WTC11 (cell line): ENCODE data around the gene SLIT3. TPM values are rescaled to one million over a fixed set of nuclear protein-coding genes. Genes with fewer than 3 reads are reported as not detected.

ENCODE experiments used
- ATAC-seq: fragments of 200-7000 bp; cut with Tn5 transposase; 2 replicates; pipeline ENCODE4 v1.10.0; 2021; ENCODE audit warnings: mild to moderate bottlenecking, moderate library complexity
- CTCF ChIA-PET: fragments of 300-600 bp; sonication (Branson Sonifier 250); formaldehyde crosslinking; loops from one replicate; lab custom pipeline; 2021; ENCODE audit warnings: antibody characterized with exemption; lab: Charles Lee
- POLR2A ChIA-PET: fragments of 350-600 bp; sonication (Branson Sonifier 250); formaldehyde crosslinking; loops from one replicate; lab custom pipeline; 2021; ENCODE audit warnings: antibody characterized with exemption; lab: Charles Lee
- DNase-seq: peaks from one replicate; pipeline ENCODE4 v3.0.0; 2021; ENCODE audit warnings: low spot score
- H3K27ac Mint-ChIP-seq: 2 replicates; pipeline ENCODE4 v1.8.0; 2021; ENCODE audit warnings: mixed read lengths
- H3K27me3 Mint-ChIP-seq: 2 replicates; pipeline ENCODE4 v1.8.0; 2021; ENCODE audit warnings: low read depth, mild to moderate bottlenecking, moderate library complexity, mixed read lengths
- H3K36me3 Mint-ChIP-seq: 2 replicates; pipeline ENCODE4 v1.8.0; 2021; ENCODE audit warnings: mixed read lengths
- H3K4me1 Mint-ChIP-seq: 2 replicates; pipeline ENCODE4 v1.8.0; 2022; ENCODE audit warnings: mixed read lengths
- H3K4me3 Mint-ChIP-seq: 2 replicates; pipeline ENCODE4 v1.8.0; 2021; ENCODE audit warnings: mild to moderate bottlenecking, moderate library complexity, mixed read lengths
- H3K9me3 Mint-ChIP-seq: 2 replicates; pipeline ENCODE4 v1.8.0; 2021; ENCODE audit warnings: mixed read lengths
- ATF1 ChIP-seq: sonication (generic); formaldehyde crosslinking; IDR thresholded peaks from 2 replicates; pipeline ENCODE4 v1.8.1; 2023; ENCODE audit warnings: mild to moderate bottlenecking, moderate library complexity, missing genetic modification reagents
- CTCF ChIP-seq: fragments of 200-600 bp; IDR thresholded peaks from 2 replicates; pipeline ENCODE4 v1.8.0; 2022; ENCODE audit warnings: antibody characterized with exemption
- MXD4 ChIP-seq: fragments of 250-450 bp; sonication (Bioruptor Pico); IDR thresholded peaks from 2 replicates; pipeline ENCODE4 v1.8.0; 2021; ENCODE audit warnings: mild to moderate bottlenecking, moderate library complexity, borderline replicate concordance
- RELA ChIP-seq: sonication (generic); formaldehyde crosslinking; IDR thresholded peaks from 2 replicates; pipeline ENCODE4 v1.8.1; 2022; ENCODE audit warnings: missing genetic modification reagents, mild to moderate bottlenecking, borderline replicate concordance
- SMAD3 ChIP-seq: sonication (generic); formaldehyde crosslinking; IDR thresholded peaks from 2 replicates; pipeline ENCODE4 v1.8.0; 2022; ENCODE audit warnings: missing genetic modification reagents, mild to moderate bottlenecking, borderline replicate concordance
- ZNF138 ChIP-seq: sonication (generic); formaldehyde crosslinking; conservative IDR thresholded peaks from 2 replicates; pipeline ENCODE4 v1.8.1; 2022; ENCODE audit warnings: mild to moderate bottlenecking, moderate library complexity, missing genetic modification reagents
- ZNF219 ChIP-seq: sonication (generic); formaldehyde crosslinking; IDR thresholded peaks from 2 replicates; pipeline ENCODE4 v1.8.0; 2023; ENCODE audit warnings: missing genetic modification reagents, mild to moderate bottlenecking, borderline replicate concordance
- ZNF232 ChIP-seq: sonication (generic); formaldehyde crosslinking; IDR thresholded peaks from 2 replicates; pipeline ENCODE4 v1.8.0; 2022; ENCODE audit warnings: mild to moderate bottlenecking, missing genetic modification reagents
- ZNF396 ChIP-seq: fragments of 250-450 bp; sonication (Bioruptor Pico); IDR thresholded peaks from 2 replicates; pipeline ENCODE4 v1.8.0; 2021; ENCODE audit warnings: mild to moderate bottlenecking, moderate library complexity, borderline replicate concordance
- ZNF416 ChIP-seq: fragments of 250-450 bp; sonication (Bioruptor Pico); IDR thresholded peaks from 2 replicates; pipeline ENCODE4 v1.9.0; 2021; ENCODE audit warnings: mild to moderate bottlenecking, inconsistent platforms
- ZNF423 ChIP-seq: fragments of 250-450 bp; sonication (Bioruptor Pico); IDR thresholded peaks from 2 replicates; pipeline ENCODE4 v2.1.2; 2022; ENCODE audit warnings: mild to moderate bottlenecking, moderate library complexity
- ZNF532 ChIP-seq: fragments of 250-450 bp; sonication (Bioruptor Pico); IDR thresholded peaks from 2 replicates; pipeline ENCODE4 v1.9.0; 2021; ENCODE audit warnings: mild to moderate bottlenecking, borderline replicate concordance
- total RNA-seq: library from RNA; stranded (reverse); gene quantifications from 3 replicates; pipeline ENCODE4 v1.2.3, GENCODE V29; 2021
- TF ChIP-seq, protein P1 (sequence below): fragments of 250-450 bp; sonication (Bioruptor Pico); IDR thresholded peaks from 2 replicates; pipeline ENCODE4 v1.9.0; 2021; ENCODE audit warnings: mild to moderate bottlenecking
- TF ChIP-seq, protein P2 (sequence below): sonication (generic); formaldehyde crosslinking; IDR thresholded peaks from 2 replicates; pipeline ENCODE4 v1.8.0; 2022; ENCODE audit warnings: missing genetic modification reagents

The SLIT3 gene
- total RNA-seq, 1 experiment from 2014 or later = 1.9 TPM

- Mint-ChIP-seq H3K27me3 (peaks cover 2% of the 10 kb centered on the region; the same call in 1 of the 2 replicates), H3K9me3 (peaks cover 28% of the 10 kb centered on the region), H3K27ac (no peak overlapping the region; the same call in 1 of the 2 replicates), H3K4me3 (no peak overlapping the region), H3K4me1 (peaks cover 16% of the 10 kb centered on the region), H3K36me3 (peaks cover 24% of the 10 kb centered on the region)
- POLR2A ChIA-PET = no interaction called here
- TF ChIP-seq, protein P1, sequence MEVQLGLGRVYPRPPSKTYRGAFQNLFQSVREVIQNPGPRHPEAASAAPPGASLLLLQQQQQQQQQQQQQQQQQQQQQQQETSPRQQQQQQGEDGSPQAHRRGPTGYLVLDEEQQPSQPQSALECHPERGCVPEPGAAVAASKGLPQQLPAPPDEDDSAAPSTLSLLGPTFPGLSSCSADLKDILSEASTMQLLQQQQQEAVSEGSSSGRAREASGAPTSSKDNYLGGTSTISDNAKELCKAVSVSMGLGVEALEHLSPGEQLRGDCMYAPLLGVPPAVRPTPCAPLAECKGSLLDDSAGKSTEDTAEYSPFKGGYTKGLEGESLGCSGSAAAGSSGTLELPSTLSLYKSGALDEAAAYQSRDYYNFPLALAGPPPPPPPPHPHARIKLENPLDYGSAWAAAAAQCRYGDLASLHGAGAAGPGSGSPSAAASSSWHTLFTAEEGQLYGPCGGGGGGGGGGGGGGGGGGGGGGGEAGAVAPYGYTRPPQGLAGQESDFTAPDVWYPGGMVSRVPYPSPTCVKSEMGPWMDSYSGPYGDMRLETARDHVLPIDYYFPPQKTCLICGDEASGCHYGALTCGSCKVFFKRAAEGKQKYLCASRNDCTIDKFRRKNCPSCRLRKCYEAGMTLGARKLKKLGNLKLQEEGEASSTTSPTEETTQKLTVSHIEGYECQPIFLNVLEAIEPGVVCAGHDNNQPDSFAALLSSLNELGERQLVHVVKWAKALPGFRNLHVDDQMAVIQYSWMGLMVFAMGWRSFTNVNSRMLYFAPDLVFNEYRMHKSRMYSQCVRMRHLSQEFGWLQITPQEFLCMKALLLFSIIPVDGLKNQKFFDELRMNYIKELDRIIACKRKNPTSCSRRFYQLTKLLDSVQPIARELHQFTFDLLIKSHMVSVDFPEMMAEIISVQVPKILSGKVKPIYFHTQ = no peak
- TF ChIP-seq ATF1 (CRISPR knock-in tag) (no peak), ZNF232 (CRISPR knock-in tag) (no peak), ZNF423 (CRISPR knock-in tag) (no peak), ZNF138 (CRISPR knock-in tag) (no peak), ZNF532 (CRISPR knock-in tag) (no peak), ZNF219 (CRISPR knock-in tag) (no peak), MXD4 (no peak), RELA (CRISPR knock-in tag) (no peak), ZNF416 (CRISPR knock-in tag) (no peak), CTCF (no peak), SMAD3 (CRISPR knock-in tag) (no peak), ZNF396 (no peak)
- TF ChIP-seq, protein P2, sequence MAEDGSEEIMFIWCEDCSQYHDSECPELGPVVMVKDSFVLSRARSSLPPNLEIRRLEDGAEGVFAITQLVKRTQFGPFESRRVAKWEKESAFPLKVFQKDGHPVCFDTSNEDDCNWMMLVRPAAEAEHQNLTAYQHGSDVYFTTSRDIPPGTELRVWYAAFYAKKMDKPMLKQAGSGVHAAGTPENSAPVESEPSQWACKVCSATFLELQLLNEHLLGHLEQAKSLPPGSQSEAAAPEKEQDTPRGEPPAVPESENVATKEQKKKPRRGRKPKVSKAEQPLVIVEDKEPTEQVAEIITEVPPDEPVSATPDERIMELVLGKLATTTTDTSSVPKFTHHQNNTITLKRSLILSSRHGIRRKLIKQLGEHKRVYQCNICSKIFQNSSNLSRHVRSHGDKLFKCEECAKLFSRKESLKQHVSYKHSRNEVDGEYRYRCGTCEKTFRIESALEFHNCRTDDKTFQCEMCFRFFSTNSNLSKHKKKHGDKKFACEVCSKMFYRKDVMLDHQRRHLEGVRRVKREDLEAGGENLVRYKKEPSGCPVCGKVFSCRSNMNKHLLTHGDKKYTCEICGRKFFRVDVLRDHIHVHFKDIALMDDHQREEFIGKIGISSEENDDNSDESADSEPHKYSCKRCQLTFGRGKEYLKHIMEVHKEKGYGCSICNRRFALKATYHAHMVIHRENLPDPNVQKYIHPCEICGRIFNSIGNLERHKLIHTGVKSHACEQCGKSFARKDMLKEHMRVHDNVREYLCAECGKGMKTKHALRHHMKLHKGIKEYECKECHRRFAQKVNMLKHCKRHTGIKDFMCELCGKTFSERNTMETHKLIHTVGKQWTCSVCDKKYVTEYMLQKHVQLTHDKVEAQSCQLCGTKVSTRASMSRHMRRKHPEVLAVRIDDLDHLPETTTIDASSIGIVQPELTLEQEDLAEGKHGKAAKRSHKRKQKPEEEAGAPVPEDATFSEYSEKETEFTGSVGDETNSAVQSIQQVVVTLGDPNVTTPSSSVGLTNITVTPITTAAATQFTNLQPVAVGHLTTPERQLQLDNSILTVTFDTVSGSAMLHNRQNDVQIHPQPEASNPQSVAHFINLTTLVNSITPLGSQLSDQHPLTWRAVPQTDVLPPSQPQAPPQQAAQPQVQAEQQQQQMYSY (CRISPR knock-in tag) = no peak
- CTCF ChIA-PET = interaction anchor here (0.7 to 2.1 kb wide), 17 partner anchors 10 to 387 kb away, joined by 3 to 10 read pairs (median 3); no protein-coding TSS in a partner anchor
- ATAC-seq (peak; percentile 54), DNase-seq (peak; percentile 18)
Measured at GRCh38 chr5:169161022-169161680, 139.8 kb downstream of the SLIT3 start.
